HG03159 (cell line): ENCODE data around the gene ADAMTS4.
A peak's percentile ranks its signal among the peaks of the same experiment; 100 is the strongest.

Source experiments
- ATAC-seq: cut with Tn5 transposase; IDR thresholded peaks from one replicate; pipeline ENCODE4 v1.9.1; 2021; ENCODE audit warnings: mild to moderate bottlenecking, moderate library complexity; ENCODE audit not compliant: unreplicated experiment

The ADAMTS4 gene

DNA sequence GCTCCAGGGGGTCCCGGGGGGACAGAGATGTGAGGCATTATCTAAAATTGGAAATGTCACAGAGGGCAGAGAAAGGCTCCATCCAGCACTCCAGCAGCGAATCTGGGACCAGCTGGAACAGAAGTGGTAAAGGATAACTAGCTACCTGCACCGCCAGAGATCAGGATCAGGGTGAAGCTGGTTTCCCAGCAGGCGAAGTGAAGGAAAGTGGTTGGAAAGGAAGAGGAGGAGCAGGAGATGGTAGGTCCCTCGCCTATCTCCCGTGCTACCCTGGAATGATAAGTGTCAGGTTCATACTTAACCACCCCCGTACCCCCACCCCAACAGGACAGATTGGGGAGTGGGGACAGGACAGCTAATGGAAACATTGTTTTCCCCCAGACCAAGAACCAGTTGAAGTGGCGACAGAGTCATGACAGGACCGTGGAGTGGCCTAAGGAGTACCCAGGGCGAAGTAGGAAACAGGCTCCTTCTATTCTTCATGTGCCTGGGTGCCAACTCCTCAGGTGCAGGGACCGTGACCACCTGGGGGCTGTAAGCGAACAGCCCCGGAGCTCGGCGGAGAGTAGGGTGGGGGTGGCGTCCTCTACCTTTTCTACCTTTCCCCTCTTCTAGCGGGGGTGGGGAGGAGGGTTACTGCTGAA lies 22.3 kb downstream of the ADAMTS4 start:
- peak; percentile 12 for ATAC-seq

DNA sequence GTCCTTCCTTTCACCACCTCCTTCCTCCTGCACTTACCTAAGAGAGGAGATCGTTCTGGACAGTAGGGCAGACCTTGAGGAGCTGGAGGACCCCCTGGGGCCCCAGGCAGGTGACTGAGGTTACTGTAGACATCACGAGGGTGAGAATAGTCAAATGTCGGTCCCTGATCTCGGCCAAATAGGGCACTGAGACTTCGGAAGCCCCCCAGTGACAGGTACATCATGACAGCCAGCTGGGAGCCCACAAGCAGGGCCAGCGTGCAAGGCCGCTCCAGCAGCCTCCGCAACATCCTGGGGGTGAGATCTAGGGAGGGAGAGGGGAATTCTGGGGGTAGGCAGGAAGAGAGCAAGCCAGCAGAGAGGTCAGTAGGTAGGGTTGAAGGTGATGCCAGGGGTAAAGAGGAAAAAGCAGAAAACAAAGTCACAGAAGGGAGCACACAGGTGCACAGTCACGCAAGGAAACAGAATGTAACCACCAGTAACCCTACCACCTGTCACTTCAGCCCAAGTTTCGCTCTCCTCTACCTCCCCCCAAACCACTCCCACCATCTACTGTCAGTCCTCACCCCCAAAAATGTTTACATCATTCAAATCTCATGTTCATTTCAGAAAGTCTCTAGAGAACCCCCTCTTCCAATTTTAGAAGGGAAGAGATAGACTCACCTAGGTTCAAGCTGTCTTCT lies 22.9 kb downstream of the ADAMTS4 start:
- no peak for ATAC-seq

DNA sequence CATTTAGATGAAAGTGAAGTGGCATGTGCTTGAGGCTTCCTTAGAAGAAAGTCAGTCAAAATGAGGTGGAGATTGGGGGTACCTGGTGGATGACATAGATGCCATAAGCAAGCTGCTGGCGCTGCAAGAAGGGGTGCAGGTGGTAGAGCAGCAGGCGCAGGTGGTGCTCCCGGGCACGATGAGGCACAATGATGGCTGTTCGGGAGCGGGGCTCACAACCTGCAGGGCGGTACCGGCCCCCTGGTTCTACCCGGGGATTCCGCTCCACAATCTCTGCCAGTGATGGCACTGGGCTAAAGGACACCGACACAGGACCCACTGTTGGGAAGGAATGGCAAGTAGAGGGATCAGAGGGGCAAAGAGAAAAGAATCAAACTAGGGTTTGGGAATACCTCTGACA lies 23.9 kb downstream of the ADAMTS4 start:
- ATAC-seq = no peak

DNA sequence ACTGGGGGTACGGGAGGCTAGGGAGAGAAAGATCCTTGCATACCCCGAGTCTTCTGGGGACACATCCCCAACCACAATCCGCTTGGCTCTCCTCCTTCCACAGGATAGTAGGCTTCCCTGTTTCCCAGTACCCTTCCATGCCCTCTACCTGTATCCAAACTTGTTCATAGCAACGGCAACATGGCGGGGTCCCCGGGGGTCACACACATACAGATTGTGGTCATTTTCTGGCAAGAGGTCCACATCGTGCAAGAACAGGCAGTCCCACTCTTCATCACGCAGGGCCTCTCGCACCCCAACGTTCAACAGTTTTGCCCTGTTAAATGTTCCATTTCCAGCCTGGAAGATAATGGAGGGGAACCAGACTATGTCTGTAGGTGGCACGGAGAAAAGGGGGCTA lies 25.1 kb downstream of the ADAMTS4 start:
- ATAC-seq = no peak

DNA sequence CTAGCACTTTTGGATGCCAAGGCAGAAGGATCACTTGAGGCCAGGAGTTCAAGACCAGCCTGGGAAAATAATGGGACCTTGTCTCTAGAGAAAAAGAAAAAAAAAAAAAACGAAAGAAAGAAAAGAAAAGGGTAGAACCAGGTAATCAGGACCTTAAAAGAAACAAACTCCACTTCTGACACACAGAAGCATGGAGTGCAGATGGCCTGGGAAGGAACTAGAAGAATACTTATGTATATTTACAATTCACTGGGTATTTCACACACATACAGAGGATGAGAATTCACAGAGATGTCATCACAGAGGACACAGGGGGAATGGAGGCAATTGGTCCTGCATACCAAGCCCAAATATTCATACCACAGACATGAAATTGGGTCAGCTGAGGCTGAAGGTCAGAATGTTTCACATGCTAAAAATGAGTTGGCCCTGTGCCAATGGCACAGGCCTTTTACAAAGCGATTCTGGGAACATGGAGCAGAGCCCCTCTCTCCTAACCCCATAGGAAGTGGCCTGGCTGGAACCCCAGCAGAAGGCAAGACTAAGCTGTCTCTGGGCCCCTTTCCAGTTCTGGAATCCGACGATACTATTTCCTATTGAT lies 26.0 kb downstream of the ADAMTS4 start:
- no peak for ATAC-seq

DNA sequence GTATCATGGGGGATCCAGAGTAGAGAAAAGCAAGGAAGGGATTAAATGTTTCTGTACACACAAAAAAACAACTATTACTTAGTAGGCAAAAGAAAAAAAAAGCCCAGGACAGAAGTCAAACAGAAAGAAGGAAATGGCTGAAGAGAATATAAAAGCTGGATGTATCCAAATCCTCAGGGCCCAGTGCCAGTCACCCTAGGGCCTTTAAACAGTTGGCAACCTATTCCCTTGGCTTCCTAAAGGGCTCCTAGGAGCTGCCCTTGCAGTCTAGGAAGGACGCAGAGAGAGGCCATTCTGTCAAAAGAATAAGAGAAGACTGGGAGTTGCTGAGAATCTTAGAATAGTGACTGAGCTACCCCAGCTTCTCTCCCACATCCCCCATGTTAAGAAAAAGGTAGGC lies 26.5 kb downstream of the ADAMTS4 start:
- no peak for ATAC-seq

DNA sequence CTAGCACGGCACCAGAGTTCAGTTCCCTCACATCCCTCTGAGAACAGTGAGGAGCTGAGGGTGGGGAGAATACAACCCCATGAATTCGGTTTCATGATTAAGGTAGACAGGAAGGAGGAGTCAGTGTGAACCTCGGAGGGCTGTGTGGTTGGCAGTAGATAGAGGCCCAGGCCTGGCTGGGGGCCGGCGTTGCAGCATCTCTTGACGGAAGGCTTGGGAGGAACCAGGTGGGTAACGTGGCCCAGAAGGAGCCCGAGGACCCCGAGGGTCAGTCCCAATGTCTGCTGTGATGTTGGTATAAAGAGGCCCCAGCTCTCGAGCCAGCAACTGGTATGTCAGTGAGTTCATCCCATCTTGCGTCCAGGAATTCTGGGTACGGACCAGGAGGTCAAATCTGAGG lies 27.2 kb downstream of the ADAMTS4 start:
- ATAC-seq = no peak

DNA sequence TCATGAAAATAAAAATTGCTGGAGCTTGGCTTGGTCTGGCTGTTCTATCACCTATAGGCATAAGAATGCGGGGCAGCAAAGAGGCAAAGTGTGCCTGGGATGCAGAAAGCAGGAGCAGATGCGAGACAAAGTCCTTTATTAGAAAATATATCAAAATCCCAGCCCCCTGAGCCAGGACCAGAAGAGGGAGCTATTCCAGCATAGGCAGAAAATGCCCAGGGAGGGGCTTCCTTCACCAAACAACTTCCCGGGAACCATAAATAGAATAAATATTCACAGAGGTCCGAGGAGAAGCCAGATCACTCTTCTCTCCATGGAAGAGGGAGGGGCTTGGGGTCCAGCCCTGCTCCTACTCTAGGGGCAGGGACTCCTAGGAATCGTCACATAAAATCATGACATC lies 27.7 kb downstream of the ADAMTS4 start:
- no peak for ATAC-seq

DNA sequence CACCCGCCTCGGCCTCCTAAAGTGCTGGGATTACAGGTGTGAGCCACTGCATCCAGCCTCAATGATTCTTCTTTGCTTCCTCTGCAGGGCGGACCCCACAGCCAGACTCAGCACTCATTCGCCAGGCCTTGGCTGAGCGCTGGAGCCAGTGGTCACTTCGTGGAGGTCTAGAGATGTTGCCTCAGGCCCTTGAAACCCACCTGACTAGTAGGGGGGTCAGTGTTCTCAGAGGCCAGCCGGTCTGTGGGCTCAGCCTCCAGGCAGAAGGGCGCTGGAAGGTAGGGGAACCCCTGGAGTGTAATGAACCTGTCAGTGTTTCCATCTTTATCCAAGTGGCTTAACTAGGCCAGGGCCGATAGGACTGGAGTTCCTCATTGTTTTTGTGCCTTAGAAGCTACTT lies 29.9 kb downstream of the ADAMTS4 start:
- no peak for ATAC-seq

DNA sequence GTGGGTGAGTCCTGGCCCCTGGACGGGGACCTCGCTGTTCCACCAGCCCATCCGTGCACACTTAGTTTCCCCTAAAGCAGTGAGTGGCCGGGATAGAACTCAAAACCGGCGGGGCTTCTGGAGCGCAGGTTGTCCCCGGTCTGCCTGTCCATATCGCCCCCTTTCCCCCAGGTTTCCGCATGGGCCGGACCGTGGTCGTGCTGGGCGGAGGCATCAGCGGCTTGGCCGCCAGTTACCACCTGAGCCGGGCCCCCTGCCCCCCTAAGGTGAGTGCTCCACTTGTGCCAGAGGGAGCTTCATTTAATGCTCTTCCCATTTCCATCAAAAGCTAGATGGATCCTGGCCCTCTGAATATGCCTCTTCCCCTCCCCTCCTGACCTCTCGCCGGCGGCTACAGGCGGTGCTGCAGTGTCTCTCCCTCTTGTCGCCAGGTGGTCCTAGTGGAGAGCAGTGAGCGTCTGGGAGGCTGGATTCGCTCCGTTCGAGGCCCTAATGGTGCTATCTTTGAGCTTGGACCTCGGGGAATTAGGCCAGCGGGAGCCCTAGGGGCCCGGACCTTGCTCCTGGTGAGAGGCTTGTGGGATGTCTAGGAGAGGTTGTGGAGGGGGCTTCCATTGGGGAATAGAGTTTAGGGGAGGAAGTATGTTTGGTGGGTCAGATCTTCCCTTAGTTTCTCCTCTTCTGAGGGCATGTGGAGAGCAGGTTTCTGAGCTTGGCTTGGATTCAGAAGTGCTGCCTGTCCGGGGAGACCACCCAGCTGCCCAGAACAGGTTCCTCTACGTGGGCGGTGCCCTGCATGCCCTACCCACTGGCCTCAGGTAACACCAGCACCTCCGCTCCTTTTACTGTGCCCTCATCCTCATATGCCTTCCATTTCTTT lies 31.9 kb downstream of the ADAMTS4 start:
- no peak for ATAC-seq

DNA sequence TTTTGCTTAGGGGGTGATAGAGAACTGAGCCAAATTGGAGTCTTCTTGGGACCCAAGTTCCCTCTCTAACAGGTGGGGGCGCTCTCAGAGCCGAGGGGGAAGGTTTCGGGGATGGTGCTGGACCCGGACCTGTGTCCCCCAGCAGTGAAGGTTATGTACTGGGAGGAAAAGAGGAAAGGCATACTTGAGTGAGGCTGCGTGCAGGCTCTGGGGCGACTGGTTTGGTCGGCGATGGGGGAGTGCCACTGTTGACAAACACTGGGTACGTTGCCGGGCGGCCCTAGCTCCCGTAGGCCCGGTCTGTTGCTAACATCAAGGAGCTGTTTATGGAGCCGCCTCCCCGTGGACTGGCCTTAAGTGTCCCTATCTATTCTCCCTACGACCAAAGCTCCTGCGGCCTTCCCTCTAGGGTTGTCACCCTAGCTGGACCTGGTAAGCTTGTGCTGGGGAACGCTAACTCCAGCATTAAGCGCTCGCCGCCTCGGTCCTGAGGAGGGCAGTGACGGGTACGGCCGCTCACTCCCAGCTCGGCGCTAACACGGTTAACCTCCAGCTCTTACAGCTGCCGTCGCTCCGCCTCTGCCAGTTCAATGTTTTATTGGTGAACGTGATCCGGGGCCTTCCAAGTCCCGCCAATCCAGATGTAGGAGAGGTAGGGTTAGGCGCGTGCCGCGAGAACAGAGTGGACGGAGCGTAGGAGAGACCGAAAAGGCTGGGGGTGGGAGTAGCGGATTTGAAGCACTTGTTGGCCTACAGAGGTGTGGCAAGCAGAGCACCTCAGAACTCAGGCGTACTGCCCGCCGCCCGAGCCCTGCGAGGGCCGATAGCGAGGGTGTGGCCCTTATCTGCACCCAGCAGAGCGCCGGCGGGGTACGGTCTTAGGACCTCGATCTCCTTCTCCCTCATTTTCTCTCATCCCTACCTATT lies 32.8 kb downstream of the ADAMTS4 start, which contains the start of gene PPOX:
Gene PPOX (plus strand): TSS at position 685 of the 927 bp plus-strand sequence. CDS start 422 bp downstream, outside the sequence.
- peak; percentile 88 for ATAC-seq

DNA sequence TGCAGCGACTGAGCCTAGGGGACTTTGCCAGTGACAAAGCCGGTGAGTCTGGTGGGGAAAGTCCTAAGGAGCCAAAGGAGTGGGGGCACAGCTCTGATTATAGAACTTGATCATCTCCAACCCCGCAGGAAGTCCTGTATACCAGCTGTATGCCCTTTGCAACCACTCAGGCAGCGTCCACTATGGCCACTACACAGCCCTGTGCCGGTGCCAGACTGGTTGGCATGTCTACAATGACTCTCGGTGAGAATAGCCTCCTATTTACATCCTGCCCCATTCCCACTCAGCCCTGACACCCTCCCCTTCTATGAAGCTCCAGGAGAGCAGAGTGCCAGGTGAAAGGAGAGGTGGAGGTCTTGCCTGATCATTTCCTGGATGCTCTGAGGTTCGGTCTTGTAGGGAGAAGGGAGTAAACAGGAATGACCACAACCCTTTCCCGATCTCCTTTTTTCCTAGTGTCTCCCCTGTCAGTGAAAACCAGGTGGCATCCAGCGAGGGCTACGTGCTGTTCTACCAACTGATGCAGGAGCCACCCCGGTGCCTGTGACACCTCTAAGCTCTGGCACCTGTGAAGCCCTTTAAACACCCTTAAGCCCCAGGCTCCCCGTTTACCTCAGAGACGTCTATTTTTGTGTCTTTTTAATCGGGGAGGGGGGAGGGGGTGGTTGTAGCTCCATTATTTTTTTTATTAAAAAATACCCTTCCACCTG lies 33.8 kb downstream of the ADAMTS4 start:
- ATAC-seq = no peak

DNA sequence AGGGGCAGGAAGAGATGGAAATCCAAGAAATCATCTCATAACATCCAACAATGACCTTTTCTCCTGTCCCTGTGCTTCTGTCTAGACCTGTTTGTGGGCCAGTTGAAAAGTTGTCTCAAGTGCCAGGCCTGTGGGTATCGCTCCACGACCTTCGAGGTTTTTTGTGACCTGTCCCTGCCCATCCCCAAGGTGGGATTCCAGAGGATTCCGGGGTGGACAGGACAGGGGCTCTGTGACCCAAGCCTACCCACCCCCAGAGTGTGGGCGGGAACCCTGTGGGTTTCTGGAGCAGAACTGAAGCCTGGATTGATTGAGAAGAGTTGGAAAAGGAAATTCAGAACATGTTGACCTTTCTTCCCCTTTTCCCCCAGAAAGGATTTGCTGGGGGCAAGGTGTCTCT lies 35.1 kb downstream of the ADAMTS4 start:
- ATAC-seq = no peak

DNA sequence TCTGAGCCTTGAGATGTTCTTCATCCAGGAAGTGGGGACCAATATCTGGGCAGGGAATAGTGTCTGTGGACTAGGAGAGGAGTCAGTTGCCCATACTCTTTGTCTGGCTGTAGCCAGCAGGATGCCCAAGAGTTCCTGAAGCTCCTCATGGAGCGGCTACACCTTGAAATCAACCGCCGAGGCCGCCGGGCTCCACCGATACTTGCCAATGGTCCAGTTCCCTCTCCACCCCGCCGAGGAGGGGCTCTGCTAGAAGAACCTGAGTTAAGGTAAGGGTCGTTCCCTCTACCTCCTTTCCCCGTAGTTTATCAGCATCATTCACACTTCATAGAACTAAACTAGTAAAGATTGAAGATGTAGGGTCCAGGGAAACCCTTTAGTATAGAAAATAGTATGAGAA lies 36.0 kb downstream of the ADAMTS4 start:
- no peak for ATAC-seq

DNA sequence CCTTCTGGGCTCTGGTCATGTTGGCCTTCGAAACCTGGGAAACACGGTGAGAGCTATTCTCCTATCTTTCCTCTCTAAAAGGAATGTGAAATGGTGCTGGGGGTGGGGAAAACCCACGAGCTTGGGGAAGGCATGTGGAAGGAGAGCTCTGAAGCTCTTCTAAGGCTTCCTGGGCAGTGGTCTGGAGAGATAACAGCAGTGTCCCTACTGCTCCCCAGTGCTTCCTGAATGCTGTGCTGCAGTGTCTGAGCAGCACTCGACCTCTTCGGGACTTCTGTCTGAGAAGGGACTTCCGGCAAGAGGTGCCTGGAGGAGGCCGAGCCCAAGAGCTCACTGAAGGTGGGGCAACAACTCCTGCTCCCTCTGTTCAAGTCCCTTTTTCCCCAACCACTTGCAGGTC lies 36.8 kb downstream of the ADAMTS4 start:
- no peak for ATAC-seq

DNA sequence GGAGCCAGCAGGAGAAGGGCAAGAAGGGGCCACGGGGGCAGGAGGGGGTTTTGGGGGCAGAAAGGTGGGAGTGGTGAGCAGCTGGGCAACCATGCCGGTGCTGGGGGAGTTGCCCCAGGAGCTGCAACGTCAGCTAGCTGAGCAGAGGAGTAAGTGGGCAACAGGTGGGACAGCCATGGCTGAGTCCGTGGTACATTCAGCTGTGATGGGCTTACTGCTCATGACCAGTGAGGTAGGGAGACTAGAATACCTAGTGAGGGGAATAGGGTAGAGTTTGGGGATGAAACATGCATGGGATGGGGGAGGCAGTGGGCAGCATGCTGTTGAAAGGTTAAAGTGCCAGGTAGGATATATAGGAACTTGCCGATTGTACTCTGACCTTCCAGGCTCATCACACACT lies 37.2 kb downstream of the ADAMTS4 start:
- no peak for ATAC-seq

DNA sequence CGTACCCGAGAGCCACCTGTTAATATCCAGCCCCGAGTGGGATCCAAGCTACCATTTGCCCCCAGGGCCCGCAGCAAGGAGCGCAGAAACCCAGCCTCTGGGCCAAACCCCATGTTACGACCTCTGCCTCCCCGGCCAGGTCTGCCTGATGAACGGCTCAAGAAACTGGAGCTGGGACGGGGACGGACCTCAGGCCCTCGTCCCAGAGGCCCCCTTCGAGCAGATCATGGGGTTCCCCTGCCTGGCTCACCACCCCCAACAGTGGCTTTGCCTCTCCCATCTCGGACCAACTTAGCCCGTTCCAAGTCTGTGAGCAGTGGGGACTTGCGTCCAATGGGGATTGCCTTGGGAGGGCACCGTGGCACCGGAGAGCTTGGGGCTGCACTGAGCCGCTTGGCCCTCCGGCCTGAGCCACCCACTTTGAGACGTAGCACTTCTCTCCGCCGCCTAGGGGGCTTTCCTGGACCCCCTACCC lies 38.1 kb downstream of the ADAMTS4 start:
- ATAC-seq = no peak

DNA sequence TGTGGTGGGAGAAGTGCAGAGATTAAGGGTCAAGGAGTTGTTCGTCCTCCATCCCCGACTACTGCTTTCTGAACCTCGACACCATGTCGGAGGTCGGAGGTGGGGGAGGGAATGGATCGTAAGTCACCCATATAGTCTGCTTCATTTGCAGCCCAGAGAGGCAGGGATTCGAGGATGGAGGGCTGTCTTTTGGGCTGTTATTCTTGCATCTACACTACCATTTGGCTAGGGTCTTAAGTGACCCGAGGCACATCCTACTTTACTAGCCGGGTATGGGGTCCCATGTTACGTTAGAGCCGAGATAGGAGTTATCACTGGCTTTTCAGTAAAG lies 39.0 kb downstream of the ADAMTS4 start:
- ATAC-seq = no peak

DNA sequence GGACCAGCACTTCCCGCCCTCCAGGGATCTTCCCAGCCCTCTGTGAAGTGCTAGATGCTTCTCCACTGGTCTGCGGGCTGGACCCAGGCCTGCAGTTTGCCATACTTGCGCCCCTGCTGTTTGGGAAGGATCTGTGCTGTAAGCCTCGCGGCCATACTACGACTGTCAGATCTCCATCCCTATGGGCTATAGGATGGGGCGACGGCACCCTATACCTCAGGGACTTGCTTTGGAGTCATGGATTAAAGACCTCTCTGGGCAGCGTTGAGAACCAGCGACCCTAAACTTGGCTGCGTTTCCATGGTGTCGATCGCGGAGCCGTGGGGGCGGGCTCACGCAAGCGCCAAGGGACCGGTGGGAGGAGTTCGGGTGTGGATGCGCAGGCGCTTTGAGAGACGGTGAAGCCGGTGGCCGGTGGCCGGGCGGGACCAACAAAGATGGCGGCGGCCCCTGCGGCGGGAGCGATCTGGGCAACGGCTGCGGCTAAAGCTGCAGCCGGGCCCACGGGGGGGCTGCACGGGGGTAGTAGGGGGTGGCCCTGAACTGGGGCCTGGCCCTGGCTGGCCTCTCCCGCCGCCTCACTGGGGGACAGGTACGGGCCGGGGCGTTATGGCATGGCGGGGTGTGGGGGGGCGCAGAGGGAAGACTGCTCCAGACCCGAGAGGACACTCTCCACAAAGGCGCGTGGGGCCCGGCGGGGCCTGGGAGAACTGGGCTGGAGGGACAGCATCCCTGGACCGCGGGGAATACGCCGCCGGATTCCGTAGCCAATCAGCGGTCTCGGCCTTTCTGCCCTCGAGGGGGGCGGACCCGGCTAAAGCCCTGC lies 39.6 kb downstream of the ADAMTS4 start, which contains the start of gene USP21:
Gene USP21 (plus strand): TSS at position 414 of the 826 bp plus-strand sequence. CDS start 1,141 bp downstream, outside the sequence.
- ATAC-seq = peak; percentile 75
